GM06990 (cell line): ENCODE measurements around the gene GRIK4.

Experiments used
- DNase-seq: peaks from one replicate; pipeline ENCODE4 v3.0.0-alpha.2; 2011; ENCODE audit not compliant: insufficient read length; ENCODE audit errors: extremely low read depth
- H3K27me3 ChIP-seq: replicated peaks from 2 replicates; pipeline ENCODE4 v1.6.0; 2011; ENCODE audit warnings: low read length; ENCODE audit not compliant: control insufficient read depth, insufficient read depth
- H3K36me3 ChIP-seq: 2 replicates; pipeline ENCODE4 v1.5.1; 2011; ENCODE audit warnings: low read length; ENCODE audit not compliant: control insufficient read depth, insufficient read depth
- H3K4me3 ChIP-seq: replicated peaks from 2 replicates; pipeline ENCODE4 v1.5.1; 2011; ENCODE audit warnings: low read depth, mild to moderate bottlenecking, control low read depth, low read length
- TF ChIP-seq, protein P1 (sequence below): IDR thresholded peaks from 2 replicates; pipeline ENCODE4 v1.5.1; 2011; ENCODE audit warnings: low read length, control low read depth, mild to moderate bottlenecking, inconsistent platforms; ENCODE audit not compliant: insufficient read depth, poor library complexity, severe bottlenecking

Gene GRIK4

DNA sequence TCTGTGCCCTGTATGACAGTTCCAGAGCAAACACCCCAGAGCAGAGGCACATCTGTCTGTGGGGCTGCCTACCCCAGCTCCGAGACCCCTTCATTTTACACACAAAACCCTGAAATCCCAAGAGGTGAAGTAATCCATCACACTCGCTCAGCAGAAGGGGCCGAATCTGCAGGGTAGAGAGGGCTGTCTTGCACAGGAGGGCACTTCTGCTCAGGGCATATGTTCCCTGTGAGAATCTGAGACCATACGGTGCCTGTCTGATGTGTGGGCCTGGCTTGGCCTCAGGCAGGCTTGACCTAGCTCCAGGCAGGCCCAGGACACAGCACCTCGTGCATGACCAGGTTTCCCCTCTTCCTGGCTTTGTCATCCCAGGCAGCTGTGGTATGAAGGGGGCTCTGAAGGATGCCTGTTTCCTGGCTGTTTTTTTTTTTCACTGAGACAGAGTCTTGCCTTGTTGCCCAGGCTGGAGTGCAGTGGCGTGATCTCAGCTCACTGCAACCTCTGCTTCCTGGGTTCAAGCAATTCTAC, 37.2 kb downstream of the GRIK4 start:
- no peak for DNase-seq
- Histone ChIP-seq H3K27me3 (peaks cover 4% of the 10 kb centered on the region), H3K4me3 (no peak overlapping the region), H3K36me3 (no peaks in the 10 kb centered on the region)
- TF ChIP-seq, protein P1, sequence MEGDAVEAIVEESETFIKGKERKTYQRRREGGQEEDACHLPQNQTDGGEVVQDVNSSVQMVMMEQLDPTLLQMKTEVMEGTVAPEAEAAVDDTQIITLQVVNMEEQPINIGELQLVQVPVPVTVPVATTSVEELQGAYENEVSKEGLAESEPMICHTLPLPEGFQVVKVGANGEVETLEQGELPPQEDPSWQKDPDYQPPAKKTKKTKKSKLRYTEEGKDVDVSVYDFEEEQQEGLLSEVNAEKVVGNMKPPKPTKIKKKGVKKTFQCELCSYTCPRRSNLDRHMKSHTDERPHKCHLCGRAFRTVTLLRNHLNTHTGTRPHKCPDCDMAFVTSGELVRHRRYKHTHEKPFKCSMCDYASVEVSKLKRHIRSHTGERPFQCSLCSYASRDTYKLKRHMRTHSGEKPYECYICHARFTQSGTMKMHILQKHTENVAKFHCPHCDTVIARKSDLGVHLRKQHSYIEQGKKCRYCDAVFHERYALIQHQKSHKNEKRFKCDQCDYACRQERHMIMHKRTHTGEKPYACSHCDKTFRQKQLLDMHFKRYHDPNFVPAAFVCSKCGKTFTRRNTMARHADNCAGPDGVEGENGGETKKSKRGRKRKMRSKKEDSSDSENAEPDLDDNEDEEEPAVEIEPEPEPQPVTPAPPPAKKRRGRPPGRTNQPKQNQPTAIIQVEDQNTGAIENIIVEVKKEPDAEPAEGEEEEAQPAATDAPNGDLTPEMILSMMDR: no peak

DNA sequence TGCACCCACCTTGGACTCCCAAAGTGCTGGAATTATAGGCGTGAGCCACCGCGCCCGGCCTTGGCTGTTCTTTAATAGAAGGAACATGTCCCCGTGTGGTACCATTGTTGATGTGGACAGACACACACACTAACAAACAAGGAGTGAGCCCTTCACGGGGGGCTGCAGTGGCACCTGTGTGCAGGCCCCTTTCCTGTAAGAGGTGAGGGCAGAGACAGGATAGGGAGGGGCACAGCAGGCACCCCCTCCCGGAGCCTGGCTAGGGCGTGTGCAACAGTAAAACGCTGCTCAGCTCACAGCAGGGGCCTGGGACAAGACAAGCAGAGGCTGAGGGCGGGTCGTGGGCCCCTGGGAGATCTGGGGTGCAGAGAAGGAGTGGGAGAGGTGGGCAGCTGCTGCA, 37.8 kb downstream of the GRIK4 start:
- peaks cover 4% of the 10 kb centered on the region for H3K27me3 ChIP-seq
- H3K36me3 ChIP-seq: no peaks in the 10 kb centered on the region
- no peak overlapping the region for H3K4me3 ChIP-seq
- TF ChIP-seq, protein P1: no peak
- DNase-seq: no peak

DNA sequence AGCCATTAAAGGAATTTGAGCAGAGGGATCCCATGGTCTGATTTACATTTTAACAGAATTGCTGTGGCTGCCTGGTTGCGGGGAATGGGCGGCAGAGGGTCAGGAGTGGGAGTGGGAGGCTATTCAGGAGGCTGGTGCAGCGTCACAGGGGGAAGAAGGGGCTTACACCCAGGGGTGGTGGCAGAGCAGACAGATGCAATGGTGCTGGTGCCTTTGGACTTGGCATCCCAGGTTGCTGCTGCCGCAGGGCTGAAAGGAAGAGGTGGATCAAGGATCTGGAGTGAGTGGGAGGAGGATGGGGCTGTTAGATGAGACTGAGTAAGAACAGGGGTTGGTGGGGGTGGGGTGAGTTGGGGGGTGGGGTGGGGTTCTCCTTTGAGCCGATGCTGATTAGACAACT, 38.5 kb downstream of the GRIK4 start:
- H3K36me3 ChIP-seq: no peaks in the 10 kb centered on the region

DNA sequence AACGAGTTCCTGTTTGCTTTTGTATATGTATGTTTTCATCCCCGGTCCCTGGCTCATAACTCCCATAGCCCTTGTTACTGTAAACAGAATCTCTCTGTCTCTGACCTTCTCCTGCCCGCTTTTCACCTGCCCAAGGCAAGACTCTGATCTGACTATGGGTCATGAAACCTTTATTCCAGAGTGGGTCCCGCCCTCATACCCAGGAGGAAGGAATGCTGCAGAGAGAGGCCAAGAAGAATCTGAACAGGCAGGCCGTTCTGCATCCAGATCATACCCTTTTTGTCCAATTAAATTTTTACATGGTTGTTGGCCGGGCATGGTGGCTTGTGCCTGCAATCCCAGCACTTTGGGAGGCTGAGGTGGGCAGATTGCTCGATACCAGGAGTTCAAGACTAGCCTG, 39.6 kb downstream of the GRIK4 start:
- no peaks in the 10 kb centered on the region for H3K36me3 ChIP-seq
- TF ChIP-seq, protein P1: no peak
- H3K27me3 ChIP-seq: peaks cover 4% of the 10 kb centered on the region
- H3K4me3 ChIP-seq: no peak overlapping the region
- DNase-seq: no peak

More for the DNA sequence above, 38.5 kb downstream of the GRIK4 start:
- no peak overlapping the region for H3K4me3 ChIP-seq
- no peak for DNase-seq
- TF ChIP-seq, protein P1: no peak
- H3K27me3 ChIP-seq: peaks cover 4% of the 10 kb centered on the region

DNA sequence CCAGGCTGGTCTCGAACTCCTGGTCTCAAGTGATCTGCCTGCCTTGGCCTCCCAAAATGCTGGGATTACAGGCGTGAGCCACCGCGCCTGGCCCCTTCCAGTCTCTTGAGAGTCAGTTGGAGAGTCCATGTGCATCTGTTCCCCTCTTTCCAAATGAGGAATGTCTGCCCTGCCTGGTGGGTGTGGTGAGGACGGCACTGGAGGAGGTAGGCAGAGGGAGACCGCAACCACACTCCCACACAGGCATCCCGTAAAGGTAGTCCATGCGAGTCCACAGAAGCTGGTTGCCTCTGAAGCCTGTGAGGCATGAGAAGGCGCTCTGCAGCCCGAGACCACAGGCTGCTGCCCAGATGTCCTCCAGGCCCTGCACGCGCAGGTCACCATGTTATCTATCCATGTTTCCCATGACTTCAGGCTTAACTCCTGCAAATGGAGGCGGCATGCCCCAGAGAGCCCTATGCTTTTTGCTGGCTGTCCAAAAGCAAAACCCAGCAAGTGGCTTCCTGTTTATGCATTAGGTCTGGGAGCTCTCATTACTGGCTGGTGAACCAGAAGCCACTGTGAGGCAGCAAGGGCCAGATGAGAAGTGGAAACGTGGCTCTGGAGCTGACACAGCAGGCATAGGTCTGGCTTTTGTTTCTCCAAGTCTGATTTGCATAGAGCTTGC, 43.4 kb downstream of the GRIK4 start:
- DNase-seq: no peak
- TF ChIP-seq, protein P1: no peak
- Histone ChIP-seq H3K36me3 (no peaks in the 10 kb centered on the region; the same call in 1 of the 2 replicates), H3K4me3 (no peak overlapping the region), H3K27me3 (no peaks in the 10 kb centered on the region; the same call in 1 of the 2 replicates)

DNA sequence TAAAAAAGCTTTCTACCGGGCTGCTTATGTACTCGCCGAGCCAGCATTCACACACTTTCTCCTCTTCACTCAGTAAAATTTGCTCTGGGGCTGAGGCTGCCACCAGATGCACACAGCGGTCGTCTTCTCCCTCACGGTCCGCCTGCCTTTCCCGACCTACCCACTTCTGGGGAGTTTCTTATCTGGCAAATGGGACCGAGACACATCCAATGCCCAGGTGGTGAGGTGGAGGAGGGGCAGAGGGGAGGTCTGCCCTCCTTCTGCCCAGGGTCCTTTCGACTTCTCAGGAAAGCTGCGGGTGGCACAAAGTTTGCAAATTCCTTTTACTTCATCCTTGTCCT, 43.9 kb downstream of the GRIK4 start:
- TF ChIP-seq, protein P1: no peak
- no peaks in the 10 kb centered on the region; the same call in 1 of the 2 replicates for H3K36me3 ChIP-seq
- H3K4me3 ChIP-seq: no peak overlapping the region
- no peak for DNase-seq
- H3K27me3 ChIP-seq: no peaks in the 10 kb centered on the region; the same call in 1 of the 2 replicates
